Measurements from ENCODE around the gene DNAJB7.
"Not testable (repeated sequence)": the region's sequence is repeated elsewhere in the genome, so short reads cannot be mapped to it uniquely, and the experiment has no call there.

The DNAJB7 gene

DNA sequence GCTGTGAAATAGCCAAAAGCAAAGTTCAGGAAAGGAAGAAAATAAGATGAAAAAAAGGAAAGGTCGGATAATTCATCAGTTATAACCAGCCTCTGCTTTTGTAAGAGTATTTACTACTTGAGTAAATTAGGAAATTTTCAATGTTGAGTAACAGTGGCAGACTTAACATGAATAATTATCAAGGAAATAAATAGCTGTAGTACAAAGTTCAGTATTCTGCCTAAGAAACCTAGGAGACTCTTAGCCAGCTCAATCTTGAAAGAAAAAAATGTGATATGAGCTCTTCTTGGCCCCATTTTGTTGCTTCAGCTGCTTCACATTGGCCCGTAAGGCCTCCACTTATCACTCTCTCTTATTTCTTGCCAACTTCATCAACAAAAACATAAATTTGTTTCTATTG lies 17.0 kb upstream of the DNAJB7 start:
- no peak overlapping the region for H3K4me3 ChIP-seq (replicated peaks; ENCODE audit: low read depth, low read length)
- TF ChIP-seq, protein P1, sequence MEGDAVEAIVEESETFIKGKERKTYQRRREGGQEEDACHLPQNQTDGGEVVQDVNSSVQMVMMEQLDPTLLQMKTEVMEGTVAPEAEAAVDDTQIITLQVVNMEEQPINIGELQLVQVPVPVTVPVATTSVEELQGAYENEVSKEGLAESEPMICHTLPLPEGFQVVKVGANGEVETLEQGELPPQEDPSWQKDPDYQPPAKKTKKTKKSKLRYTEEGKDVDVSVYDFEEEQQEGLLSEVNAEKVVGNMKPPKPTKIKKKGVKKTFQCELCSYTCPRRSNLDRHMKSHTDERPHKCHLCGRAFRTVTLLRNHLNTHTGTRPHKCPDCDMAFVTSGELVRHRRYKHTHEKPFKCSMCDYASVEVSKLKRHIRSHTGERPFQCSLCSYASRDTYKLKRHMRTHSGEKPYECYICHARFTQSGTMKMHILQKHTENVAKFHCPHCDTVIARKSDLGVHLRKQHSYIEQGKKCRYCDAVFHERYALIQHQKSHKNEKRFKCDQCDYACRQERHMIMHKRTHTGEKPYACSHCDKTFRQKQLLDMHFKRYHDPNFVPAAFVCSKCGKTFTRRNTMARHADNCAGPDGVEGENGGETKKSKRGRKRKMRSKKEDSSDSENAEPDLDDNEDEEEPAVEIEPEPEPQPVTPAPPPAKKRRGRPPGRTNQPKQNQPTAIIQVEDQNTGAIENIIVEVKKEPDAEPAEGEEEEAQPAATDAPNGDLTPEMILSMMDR (IDR thresholded peaks at IDR 0.05; ENCODE audit: low read depth, low read length, missing control alignments), result no peak
- DNase-seq (ENCODE audit: extremely low read depth, low read depth), result no peak

DNA sequence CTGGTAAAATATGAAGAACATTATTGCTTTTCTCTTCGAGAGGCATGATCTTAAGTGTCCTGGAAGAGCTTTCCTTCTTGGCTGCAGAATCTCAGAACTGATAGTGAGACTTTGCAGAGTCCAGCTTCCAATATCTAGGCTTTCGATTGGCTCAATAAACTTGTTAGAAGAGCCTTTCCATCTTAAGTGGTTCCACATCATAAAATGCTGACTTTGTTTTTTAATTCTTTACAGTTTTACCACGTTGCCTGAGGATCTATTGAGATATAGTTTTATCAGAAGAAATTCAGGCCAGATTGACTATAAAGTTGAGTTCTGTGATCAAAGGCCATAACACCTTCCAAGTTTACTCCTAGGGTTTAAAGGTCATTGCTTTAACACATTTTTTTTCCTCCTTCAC lies 15.6 kb upstream of the DNAJB7 start:
- TF ChIP-seq, protein P1 (IDR thresholded peaks at IDR 0.05; ENCODE audit: low read depth, low read length, missing control alignments), result no peak
- no peak for DNase-seq (ENCODE audit: extremely low read depth, low read depth)
- no peak overlapping the region for H3K4me3 ChIP-seq (replicated peaks; ENCODE audit: low read depth, low read length)

DNA sequence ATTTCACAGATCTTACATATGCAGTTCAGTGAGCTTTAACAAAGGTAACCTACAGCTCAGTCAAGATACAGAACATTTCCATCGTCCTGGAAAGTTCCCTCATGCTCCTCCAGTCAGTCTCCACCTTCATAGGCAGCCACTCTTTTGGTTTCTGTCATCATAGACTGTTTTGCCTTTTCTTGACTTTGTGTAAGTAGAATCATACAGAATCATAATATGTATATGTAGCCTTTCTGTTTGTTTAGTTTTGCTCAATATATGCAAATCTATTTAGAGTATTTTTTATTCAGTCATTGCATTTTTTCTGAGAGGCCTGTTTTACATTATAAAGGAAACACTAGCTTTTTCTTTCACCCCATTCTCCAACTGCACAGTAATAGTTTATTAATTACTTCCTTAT lies 15.0 kb upstream of the DNAJB7 start:
- no peak for DNase-seq (ENCODE audit: extremely low read depth, low read depth)
- TF ChIP-seq, protein P1 (IDR thresholded peaks at IDR 0.05; ENCODE audit: low read depth, low read length, missing control alignments), result no peak
- H3K4me3 ChIP-seq (replicated peaks; ENCODE audit: low read depth, low read length), result no peak overlapping the region

DNA sequence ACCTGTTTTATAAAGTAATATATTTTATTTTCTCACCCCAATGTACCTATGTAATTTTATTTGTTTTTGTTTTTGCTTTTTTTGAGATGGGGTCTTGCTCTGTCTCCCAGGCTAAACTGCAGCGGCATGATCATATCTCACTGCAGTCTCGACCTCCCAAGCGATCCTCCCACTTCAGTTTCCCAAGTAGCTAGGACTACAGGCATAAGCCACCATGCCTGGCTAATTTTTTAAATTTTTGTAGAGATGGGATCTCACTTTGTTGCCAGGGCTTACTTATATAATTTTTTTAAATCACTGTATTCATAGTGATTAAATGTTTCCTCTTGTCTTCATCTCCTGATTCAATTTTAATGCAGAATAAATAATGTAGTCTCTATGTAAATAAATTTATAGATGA lies 13.2 kb upstream of the DNAJB7 start:
- no peak for DNase-seq (ENCODE audit: extremely low read depth, low read depth)
- H3K4me3 ChIP-seq (replicated peaks; ENCODE audit: low read depth, low read length), result no peak overlapping the region
- TF ChIP-seq, protein P1 (IDR thresholded peaks at IDR 0.05; ENCODE audit: low read depth, low read length, missing control alignments), result no peak

DNA sequence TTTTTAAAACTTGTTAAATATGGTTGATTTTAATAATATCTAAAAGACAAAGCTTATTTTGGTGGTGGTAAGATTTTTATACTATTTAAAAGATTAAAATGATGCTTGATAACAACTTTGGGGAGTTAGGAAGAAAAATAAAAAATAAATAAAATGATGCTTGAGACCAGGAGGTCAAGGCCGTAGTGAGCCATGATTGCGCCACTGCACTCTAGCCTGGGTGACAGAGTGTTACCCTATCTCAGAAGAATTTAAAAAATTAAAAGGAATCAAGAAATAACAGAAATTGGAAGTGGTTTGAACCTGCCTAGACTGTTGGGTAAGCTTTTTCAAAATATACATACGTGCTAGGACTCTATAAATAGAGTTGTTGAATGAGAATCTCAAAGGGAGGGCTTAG lies 12.1 kb upstream of the DNAJB7 start:
- H3K4me3 ChIP-seq (replicated peaks; ENCODE audit: low read depth, low read length), result no peak overlapping the region
- TF ChIP-seq, protein P1 (IDR thresholded peaks at IDR 0.05; ENCODE audit: low read depth, low read length, missing control alignments), result no peak
- no peak for DNase-seq (ENCODE audit: extremely low read depth, low read depth)

DNA sequence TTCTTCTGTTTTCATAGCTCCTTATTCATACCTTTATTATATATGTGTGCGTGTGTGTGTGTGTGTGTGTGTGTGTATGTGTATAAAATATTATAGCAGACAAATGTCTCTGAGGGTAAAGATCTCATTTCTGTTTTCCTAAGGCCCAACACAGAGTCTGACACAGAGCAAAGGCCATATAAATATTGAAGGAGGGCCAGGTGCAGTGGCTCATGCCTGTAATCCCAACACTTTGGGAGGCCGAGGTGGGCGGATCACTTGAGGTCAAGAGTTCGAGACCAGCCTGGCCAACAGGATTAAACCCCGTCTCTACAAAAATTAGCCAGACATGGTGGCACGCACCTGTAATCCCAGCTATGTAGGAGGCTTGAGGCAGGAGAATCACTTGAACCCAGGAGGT lies 6.5 kb upstream of the DNAJB7 start:
- H3K4me3 ChIP-seq (replicated peaks; ENCODE audit: low read depth, low read length); DNase-seq (ENCODE audit: extremely low read depth, low read depth): not testable (repeated sequence)

DNA sequence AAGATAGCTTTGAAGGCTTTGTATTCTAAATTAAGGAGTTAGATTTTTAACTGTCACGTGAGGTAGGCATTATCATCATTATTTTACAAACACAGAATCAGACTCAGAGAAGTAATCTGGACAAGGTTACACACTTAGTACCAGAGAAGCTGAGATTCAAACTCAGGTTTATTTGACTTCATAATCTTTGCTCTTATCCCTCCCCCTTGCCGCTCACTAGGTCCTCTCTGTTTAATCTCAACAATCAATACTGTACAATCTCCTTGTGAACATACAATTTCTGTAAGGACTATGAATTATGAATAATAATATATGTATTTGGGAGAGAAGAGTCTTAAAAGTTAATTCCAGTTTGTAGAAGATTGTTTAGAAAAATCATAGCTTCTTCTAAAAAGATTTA lies 5.2 kb upstream of the DNAJB7 start:
- no peak overlapping the region for H3K4me3 ChIP-seq (replicated peaks; ENCODE audit: low read depth, low read length)
- TF ChIP-seq, protein P1 (IDR thresholded peaks at IDR 0.05; ENCODE audit: low read depth, low read length, missing control alignments), result no peak
- DNase-seq (ENCODE audit: extremely low read depth, low read depth), result no peak
